HCT116 (cell line): ENCODE results near the gene AFAP1L2. TPM values are rescaled to one million over a fixed set of nuclear protein-coding genes. Genes with fewer than 3 reads are reported as not detected.

Experiments used
- ATAC-seq: fragments of 200-7000 bp; cut with Tn5 transposase; 2 replicates; pipeline ENCODE4 v1.9.1; 2020; ENCODE audit warnings: mild to moderate bottlenecking, moderate library complexity
- BruUV-seq: library from RNA; stranded (reverse); fragments of 400-500 nt; replicated peaks from 2 replicates; lab custom pipeline; 2021; lab: Mats Ljungman, UMichigan
- CTCF ChIA-PET: fragments of 300-600 bp; sonication (Branson Sonifier 250); formaldehyde crosslinking; loops from one replicate; lab custom pipeline; 2021; ENCODE audit warnings: antibody characterized with exemption; lab: Charles Lee
- POLR2A ChIA-PET: fragments of 300-600, 350-600 bp; sonication (Branson Sonifier 250); formaldehyde crosslinking; loops from one replicate; lab custom pipeline; 2021; ENCODE audit warnings: antibody characterized with exemption; lab: Charles Lee
- RAD21 ChIA-PET, 2 experiments: fragments of 300-600 bp; sonication (Branson Sonifier 250); formaldehyde crosslinking; loops; one replicate each; lab custom pipeline; 2023; ENCODE audit warnings: low total read pairs in 2 of 2; ENCODE audit not compliant: uncharacterized antibody in 2 of 2, unreplicated experiment in 2 of 2, low non-redundant PET in 1 of 2; lab: Charles Lee
- DNase-seq: peaks from one replicate; pipeline ENCODE4 v3.0.0-alpha.2; 2010; ENCODE audit warnings: low read depth, low spot score
- H2AFZ ChIP-seq: fragments of 200-600 bp; shearing (Covaris generic), sonication (generic); 2 replicates; pipeline ENCODE4 v1.6.1; 2017; ENCODE audit warnings: low read depth, mixed run types, mixed read lengths, antibody characterized with exemption, low read length; ENCODE audit not compliant: poor library complexity, severe bottlenecking
- H3K27ac ChIP-seq: 2 replicates; pipeline ENCODE4 v1.5.1; 2012; ENCODE audit warnings: low read depth, low read length
- H3K27me3 ChIP-seq: fragments of 200-600 bp; sonication (generic); 2 replicates; pipeline ENCODE4 v1.6.1; 2016; ENCODE audit warnings: mixed run types, low read length, mixed read lengths; ENCODE audit not compliant: insufficient read depth
- H3K36me3 ChIP-seq, 2 experiments: fragments of 200-500 bp in 1 of 2; fragments of 200-600 bp in 1 of 2; sonication (Bioruptor generic) in 1 of 2; sonication (generic) in 1 of 2; 2 replicates each; pipeline versions ENCODE4 v1.5.1 to v1.6.1; 2014 to 2016; ENCODE audit warnings: low read length in 2 of 2, inconsistent platforms in 1 of 2, mixed read lengths in 1 of 2, mixed run types in 1 of 2; ENCODE audit not compliant: insufficient read depth in 2 of 2, control insufficient read depth in 1 of 2
- H3K4me1 ChIP-seq, 2 experiments: fragments of 200-600 bp in 1 of 2; sonication (generic) in 1 of 2; 2 replicates each; pipeline versions ENCODE4 v1.5.1 to v1.6.1; 2012 to 2017; ENCODE audit warnings: low read length in 2 of 2, inconsistent platforms in 1 of 2, mild to moderate bottlenecking in 1 of 2, mixed read lengths in 1 of 2, mixed run types in 1 of 2, moderate library complexity in 1 of 2; ENCODE audit not compliant: insufficient read depth in 2 of 2, control insufficient read depth in 1 of 2
- H3K4me2 ChIP-seq: fragments of 200-600 bp; sonication (generic); 2 replicates; pipeline ENCODE4 v1.6.1; 2017; ENCODE audit warnings: mixed run types, low read length, mixed read lengths
- H3K4me3 ChIP-seq, 2 experiments: fragments of 200-600 bp in 1 of 2; sonication (generic) in 1 of 2; replicated peaks in 1 of 2; 2 replicates each; pipeline ENCODE4 v1.5.1; 2011 to 2016; ENCODE audit warnings: low read length in 2 of 2, control low read depth in 1 of 2, low read depth in 1 of 2, mild to moderate bottlenecking in 1 of 2, mixed read lengths in 1 of 2, mixed run types in 1 of 2
- H3K79me2 ChIP-seq: fragments of 200-600 bp; sonication (generic); 2 replicates; pipeline ENCODE4 v1.6.1; 2017; ENCODE audit warnings: mild to moderate bottlenecking, mixed run types, low read length, moderate library complexity, mixed read lengths; ENCODE audit not compliant: insufficient read depth
- H3K9ac ChIP-seq: fragments of 200-600 bp; sonication (generic); 2 replicates; pipeline ENCODE4 v1.6.1; 2016; ENCODE audit warnings: low read length, mixed read lengths
- H3K9me2 ChIP-seq: fragments of 200-600 bp; sonication (generic), shearing (Covaris generic); 2 replicates; pipeline ENCODE4 v1.6.1; 2017; ENCODE audit warnings: mixed run types, mild to moderate bottlenecking, moderate library complexity; ENCODE audit not compliant: insufficient read depth
- H3K9me3 ChIP-seq, 2 experiments: fragments of 200-500 bp in 1 of 2; fragments of 200-600 bp in 1 of 2; sonication (Bioruptor generic) in 1 of 2; sonication (generic) in 1 of 2; 2 replicates each; pipeline ENCODE4 v1.6.1; 2014 to 2017; ENCODE audit warnings: low read length in 2 of 2, mixed read lengths in 2 of 2, inconsistent platforms in 1 of 2, low read depth in 1 of 2, mild to moderate bottlenecking in 1 of 2, mixed run types in 1 of 2, moderate library complexity in 1 of 2; ENCODE audit not compliant: control insufficient read depth in 1 of 2, insufficient read depth in 1 of 2
- H4K20me1 ChIP-seq: fragments of 200-600 bp; sonication (generic), shearing (Covaris generic); 2 replicates; pipeline ENCODE4 v1.6.1; 2017; ENCODE audit warnings: mixed run types, mild to moderate bottlenecking, moderate library complexity; ENCODE audit not compliant: insufficient read depth
- CEBPB ChIP-seq: IDR thresholded peaks from 2 replicates; pipeline ENCODE4 v1.6.1; 2012; ENCODE audit warnings: low read depth
- EZH2 ChIP-seq: fragments of 200-600 bp; sonication (generic); IDR thresholded peaks from 2 replicates; pipeline ENCODE4 v1.6.1; 2017; ENCODE audit warnings: antibody characterized with exemption, mixed run types
- FOSL1 ChIP-seq: IDR thresholded peaks from 2 replicates; pipeline ENCODE4 v1.6.1; 2012; ENCODE audit warnings: low read depth
- RAD21 ChIP-seq: IDR thresholded peaks from 2 replicates; pipeline ENCODE4 v1.6.1; 2012; ENCODE audit warnings: low read depth, mild to moderate bottlenecking
- REST ChIP-seq: IDR thresholded peaks from 2 replicates; pipeline ENCODE4 v1.6.1; 2012; ENCODE audit warnings: low read depth
- SIN3A ChIP-seq: IDR thresholded peaks from 2 replicates; pipeline ENCODE4 v1.6.1; 2012; ENCODE audit warnings: low read depth
- TCF7L2 ChIP-seq: IDR thresholded peaks from 2 replicates; pipeline ENCODE4 v1.7.0; 2011; ENCODE audit warnings: borderline replicate concordance, inconsistent platforms; ENCODE audit not compliant: insufficient read depth, insufficient read length; ENCODE audit errors: extremely low read depth
- ZBTB33 ChIP-seq: IDR thresholded peaks from 2 replicates; pipeline ENCODE4 v1.6.1; 2011; ENCODE audit warnings: mild to moderate bottlenecking, low read length, moderate library complexity; ENCODE audit not compliant: insufficient replicate concordance; ENCODE audit errors: extremely low read depth
- ZFX ChIP-seq: fragments of 450-650 bp; IDR thresholded peaks from 2 replicates; pipeline ENCODE4 v1.6.1; 2017
- ZNF274 ChIP-seq: fragments of 200-500 bp; sonication (Bioruptor generic); IDR thresholded peaks from 2 replicates; pipeline ENCODE4 v1.6.1; 2014; ENCODE audit warnings: mild to moderate bottlenecking, low read depth, low read length, inconsistent platforms
- intact Hi-C: fragments of 100-400 bp; cut with micrococcal nuclease; formaldehyde crosslinking; loops from 2 replicates; pipeline ENCODE4 v1.10.0; 2022
- total RNA-seq: library from RNA; stranded (reverse); gene quantifications from one replicate; pipeline ENCODE4 v1.2.1, GENCODE V29; 2021; ENCODE audit not compliant: unreplicated experiment

The AFAP1L2 gene
- total RNA-seq, 1 experiment from 2014 or later = 0.93 TPM

DNA sequence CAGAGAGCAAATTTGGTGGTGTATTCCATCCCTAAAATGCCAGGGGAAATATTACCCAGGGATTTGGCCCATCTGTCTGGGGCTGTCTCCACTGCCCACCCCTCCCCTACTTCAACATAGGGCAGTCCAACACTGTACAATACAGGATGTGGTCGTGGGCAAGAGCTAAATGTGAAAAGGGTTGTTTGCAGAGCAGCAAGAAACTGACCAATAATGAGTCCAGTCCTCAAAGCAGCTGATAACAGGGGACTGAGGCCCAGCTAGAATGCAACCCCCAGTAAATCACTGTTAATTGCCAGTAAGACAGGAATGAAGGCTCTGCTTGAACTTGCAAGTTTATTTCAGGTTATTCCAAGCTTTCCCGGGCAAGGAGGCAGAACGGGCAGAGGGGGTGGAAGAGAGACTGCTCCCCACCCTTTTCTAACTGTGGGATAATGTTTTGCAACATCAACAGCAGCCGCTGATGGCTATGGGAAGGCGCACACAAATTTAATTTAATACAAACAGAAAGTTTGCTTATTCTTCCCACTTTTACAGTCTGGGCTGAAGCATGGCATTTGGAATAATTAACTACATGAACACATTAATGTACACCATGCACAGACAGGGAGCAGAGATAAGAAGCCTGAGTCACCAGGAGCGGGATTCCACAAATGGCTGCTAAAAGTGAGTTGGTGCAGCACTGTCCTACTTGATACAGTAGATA, 36.8 kb downstream of the AFAP1L2 start:
- ATAC-seq (no peak), DNase-seq (no peak)

DNA sequence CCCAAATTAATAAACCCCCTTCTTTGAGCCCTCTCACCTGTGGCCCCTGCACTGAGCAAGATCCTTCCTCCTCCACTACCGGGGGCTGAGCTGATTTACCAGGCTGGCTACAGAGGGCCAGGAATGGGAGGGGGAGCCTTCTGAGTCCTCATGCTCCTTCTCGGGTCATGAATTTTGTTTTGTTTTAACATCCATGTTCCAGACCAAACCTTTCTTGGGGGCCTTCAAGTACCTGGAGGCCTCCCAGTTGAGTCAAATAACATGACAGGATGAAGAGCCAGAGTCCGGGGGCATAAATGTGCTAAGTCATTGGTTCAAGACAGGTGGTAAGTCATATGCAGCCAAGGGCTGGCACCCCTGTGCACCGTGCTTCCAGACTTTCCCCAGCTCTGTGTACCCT, 39.6 kb downstream of the AFAP1L2 start:
- DNase-seq (no peak), ATAC-seq (no peak)
- no peaks in the 10 kb centered on the region for H3K4me1 ChIP-seq
- H3K27ac ChIP-seq = no peak overlapping the region
- H3K9ac ChIP-seq = no peak overlapping the region
- ChIA-PET POLR2A (no interaction called here), CTCF (no interaction called here), RAD21 (no interaction called here)
- peaks cover 27% of the 10 kb centered on the region for H3K27me3 ChIP-seq
- H3K9me3 ChIP-seq = no peaks in the 10 kb centered on the region
- TF ChIP-seq EZH2 = no peak
- no peak for TF ChIP-seq TCF7L2
- TF ChIP-seq REST = no peak
- no peak for TF ChIP-seq CEBPB
- no peak for TF ChIP-seq FOSL1
- TF ChIP-seq ZNF274 = no peak
- TF ChIP-seq SIN3A = no peak
- no peak for TF ChIP-seq RAD21
- no TSS peak for BruUV-seq
- H3K79me2 ChIP-seq = no peaks in the 10 kb centered on the region
- no peaks in the 10 kb centered on the region for H3K36me3 ChIP-seq
- no peak overlapping the region for H2AFZ ChIP-seq
- no peaks in the 10 kb centered on the region for H3K9me2 ChIP-seq
- H3K4me2 ChIP-seq = no peak overlapping the region
- no peak overlapping the region for H3K4me3 ChIP-seq
- H4K20me1 ChIP-seq = no peaks in the 10 kb centered on the region
- intact Hi-C loops = no loop called here

More for the DNA sequence above, 36.8 kb downstream of the AFAP1L2 start:
- POLR2A ChIA-PET = no interaction called here
- CTCF ChIA-PET = no interaction called here
- no peaks in the 10 kb centered on the region for H3K9me2 ChIP-seq
- no peak overlapping the region for H3K9ac ChIP-seq
- no peak overlapping the region for H3K4me2 ChIP-seq
- no peak overlapping the region for H3K27ac ChIP-seq
- RAD21 ChIA-PET = no interaction called here
- no peaks in the 10 kb centered on the region for H3K79me2 ChIP-seq
- H3K4me3 ChIP-seq = no peak overlapping the region
- no peaks in the 10 kb centered on the region for H3K9me3 ChIP-seq
- H2AFZ ChIP-seq = no peak overlapping the region
- H3K36me3 ChIP-seq = no peaks in the 10 kb centered on the region
- intact Hi-C loops = no loop called here
- no peaks in the 10 kb centered on the region for H4K20me1 ChIP-seq
- BruUV-seq = no TSS peak
- no peaks in the 10 kb centered on the region for H3K4me1 ChIP-seq
- H3K27me3 ChIP-seq = peaks cover under 1% of the 10 kb centered on the region; the same call in 1 of the 2 replicates
- TF ChIP-seq ZFX (0 out of 2 replicates have a peak, but pooled peaks have one; percentile 7), ZBTB33 (no peak)
